Heart right ventricle (tissue), 16 donors: Measurements from ENCODE around the gene MGAT2. TPM values are rescaled to one million over a fixed set of nuclear protein-coding genes. Genes with fewer than 3 reads are reported as not detected.

Experiments used
- ATAC-seq, 8 donors: fragments of 200-7000 bp; cut with Tn5 transposase; one replicate each; pipeline ENCODE4 v1.9.1; 2020; ENCODE audit warnings: mild to moderate bottlenecking in 8 of 8, moderate library complexity in 8 of 8, moderate number of reproducible peaks in 1 of 8
- DNase-seq, 2 donors: peaks; one replicate each; pipeline ENCODE4 v3.0.0-alpha.2; 2020
- H3K27ac ChIP-seq, 10 donors: fragments of 200-600 bp; sonication (generic) in 2 of 10; one replicate each; pipeline versions ENCODE4 v1.5.0 to v1.8.0; 2020 to 2022; ENCODE audit warnings: mild to moderate bottlenecking in 3 of 10
- H3K27me3 ChIP-seq, 7 donors: fragments of 200-600 bp; one replicate each; pipeline ENCODE4 v1.8.0; 2021 to 2022; ENCODE audit warnings: mild to moderate bottlenecking in 2 of 7
- H3K36me3 ChIP-seq, 9 donors: fragments of 200-600 bp; sonication (generic) in 1 of 9; one replicate each; pipeline versions ENCODE4 v1.5.0 to v1.8.0; 2020 to 2022; ENCODE audit warnings: mild to moderate bottlenecking in 2 of 9
- H3K4me1 ChIP-seq, 9 donors: fragments of 200-600 bp; sonication (generic) in 1 of 9; one replicate each; pipeline versions ENCODE4 v1.5.0 to v1.8.0; 2020 to 2022; ENCODE audit warnings: mild to moderate bottlenecking in 4 of 9
- H3K4me3 ChIP-seq, 10 donors: fragments of 200-600 bp; sonication (generic) in 2 of 10; one replicate each; pipeline versions ENCODE4 v1.5.0 to v1.8.0; 2020 to 2022; ENCODE audit warnings: mild to moderate bottlenecking in 7 of 10, moderate library complexity in 2 of 10
- H3K9me3 ChIP-seq, 11 donors: fragments of 200-600 bp in 10 of 11; sonication (generic) in 2 of 11; one replicate each; pipeline versions ENCODE4 v1.5.0 to v1.8.0; 2013 to 2022; ENCODE audit warnings: mild to moderate bottlenecking in 2 of 11, control low read depth in 1 of 11, moderate library complexity in 1 of 11
- WGBS, 2 donors: extraction: QIAGEN DNeasy Blood & Tissue Kit; methylation state at CpG; one replicate each; pipeline ENCODE4 v1.1.7; 2013; ENCODE audit warnings: inconsistent platforms in 1 of 2; 5-methylcytosine and 5-hydroxymethylcytosine counted together
- intact Hi-C, 10 donors: fragments of 100-400 bp; cut with DNase I; formaldehyde crosslinking; loops; one replicate each; pipeline versions ENCODE4 v1.11.1 to v1.14.2; 2022
- polyA plus RNA-seq, 2 donors: library from polyadenylated mRNA; stranded (reverse); fragments of 200-250 nt; gene quantifications; one replicate each; pipeline ENCODE4 v1.2.3, GENCODE V29; 2013
- total RNA-seq, 10 donors: library from RNA; stranded (reverse); fragmentation: NEBNext Ultra II Directional in 3 of 10; extraction: Animal tissue kit (Norgen Biotek cat#: 25700) in 3 of 10; gene quantifications; one replicate each; pipeline versions ENCODE4 v1.2.1 to v1.2.4, GENCODE V29; 2021 to 2023
- TF ChIP-seq, protein P1 (sequence below), 9 donors: fragments of 200-600 bp; sonication (generic) in 2 of 9; IDR thresholded peaks; one replicate each; pipeline versions ENCODE4 v1.5.0 to v1.8.0; 2021 to 2022; ENCODE audit warnings: antibody characterized with exemption in 9 of 9, mild to moderate bottlenecking in 5 of 9, moderate library complexity in 1 of 9
- donor health status: Arrhythmogenic right ventricular cardiomyopathy.
- donor health status: ischemic (EF 13 %, LVEDD 7.1; RV severe dilation, severe dysfunction).
- donor health status: healthy with polysubstance abuse.
- donor health status: DM: no; HTN: yes; CAD: no.
- donor health status: DM: no; HTN: no; CAD: no.
- donor health status: ischemic (EF 25% LVEDD 6.9; RV normal size, moderate dysfunction).
- donor health status: ischemic (EF 25% LVEDD 5.7; RV mildly dilated, moderate dysfunction).
- donor health status: healthy.
- donor health status: DM: yes; HTN: yes; CAD: no.
- donor health status: Ischemic cardiomyopathy.
- donor health status: ischemic (EF 35%, LVEDD 5.7; RV mildly dilated, moderate dysfunction).
- donor health status: nonischemic (EF 11% LVEDD 7.7; RV severe dilation, severe dysfunction).
- donor health status: DM: yes; HTN: yes; CAD: no.
- donor health status: PGD.
- donor health status: ischemic (EF 29% LVEDD 5.4; RV normal size, mild dysfunction).
- donor health status: nonischemic (EF 23%, LVEDD 6.1; RV moderate dilation, normal function).

The MGAT2 gene
- total and polyA plus RNA-seq, 12 donors, result 6.1 to 23.4 (median 14.3) TPM

DNA sequence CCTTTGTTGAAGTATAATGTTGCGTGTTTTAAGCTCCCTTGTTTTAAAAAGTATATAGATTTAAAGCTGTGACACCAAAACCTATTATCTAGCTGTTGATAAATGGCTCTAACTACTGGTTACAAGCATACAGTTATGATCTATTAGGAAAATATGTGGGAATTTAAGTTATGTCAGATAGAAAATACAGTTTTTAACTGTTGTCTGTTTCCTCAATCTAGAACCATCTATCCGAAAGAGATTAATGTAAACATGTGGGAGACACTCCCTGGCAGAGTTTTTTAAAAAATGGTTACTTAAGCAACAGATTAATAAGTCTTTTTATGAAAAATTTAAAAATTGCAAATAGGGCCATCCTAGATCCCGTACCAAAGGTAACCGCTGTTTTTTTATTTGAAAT lies 8.3 kb upstream of the MGAT2 start:
- H3K27ac ChIP-seq, result no peak overlapping the region
- DNase-seq (no peak), ATAC-seq (no peak)
- TF ChIP-seq, protein P1, sequence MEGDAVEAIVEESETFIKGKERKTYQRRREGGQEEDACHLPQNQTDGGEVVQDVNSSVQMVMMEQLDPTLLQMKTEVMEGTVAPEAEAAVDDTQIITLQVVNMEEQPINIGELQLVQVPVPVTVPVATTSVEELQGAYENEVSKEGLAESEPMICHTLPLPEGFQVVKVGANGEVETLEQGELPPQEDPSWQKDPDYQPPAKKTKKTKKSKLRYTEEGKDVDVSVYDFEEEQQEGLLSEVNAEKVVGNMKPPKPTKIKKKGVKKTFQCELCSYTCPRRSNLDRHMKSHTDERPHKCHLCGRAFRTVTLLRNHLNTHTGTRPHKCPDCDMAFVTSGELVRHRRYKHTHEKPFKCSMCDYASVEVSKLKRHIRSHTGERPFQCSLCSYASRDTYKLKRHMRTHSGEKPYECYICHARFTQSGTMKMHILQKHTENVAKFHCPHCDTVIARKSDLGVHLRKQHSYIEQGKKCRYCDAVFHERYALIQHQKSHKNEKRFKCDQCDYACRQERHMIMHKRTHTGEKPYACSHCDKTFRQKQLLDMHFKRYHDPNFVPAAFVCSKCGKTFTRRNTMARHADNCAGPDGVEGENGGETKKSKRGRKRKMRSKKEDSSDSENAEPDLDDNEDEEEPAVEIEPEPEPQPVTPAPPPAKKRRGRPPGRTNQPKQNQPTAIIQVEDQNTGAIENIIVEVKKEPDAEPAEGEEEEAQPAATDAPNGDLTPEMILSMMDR (IDR thresholded peaks at IDR 0.05), result no peak
- peaks cover 0 to 2% (median 0%) of the 10 kb centered on the region in 9 donors for H3K4me1 ChIP-seq
- H3K36me3 ChIP-seq, result peaks cover 0 to 29% (median 4%) of the 10 kb centered on the region in 9 donors
- no peak overlapping the region for H3K4me3 ChIP-seq
- intact Hi-C loops, result no loop called here
- no peaks in the 10 kb centered on the region for H3K27me3 ChIP-seq
- H3K9me3 ChIP-seq, result no peaks in the 10 kb centered on the region
- WGBS, 2 donors, result 95 to 98% methylated on average over 4 of the region's 4 CpGs

DNA sequence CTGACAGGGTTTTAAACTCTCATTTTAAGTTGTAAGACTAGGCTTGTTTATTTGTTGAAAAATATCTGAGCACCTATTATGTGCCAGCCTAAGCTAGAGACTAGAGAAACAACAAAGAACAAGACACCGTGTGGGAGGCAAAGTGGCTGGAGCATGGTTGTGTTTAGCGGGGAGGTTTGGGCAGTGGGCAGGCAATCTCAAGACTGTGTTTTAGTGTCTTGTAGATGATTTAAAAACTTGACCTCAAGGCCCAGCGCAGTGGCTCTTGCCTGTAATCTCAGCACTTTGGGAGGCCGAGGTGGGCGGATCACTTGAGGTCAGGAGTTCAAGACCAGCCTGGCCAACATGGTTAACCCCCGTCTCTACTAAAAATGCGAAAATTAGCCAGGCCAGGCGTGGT lies 7.9 kb upstream of the MGAT2 start:
- ATAC-seq (no peak), DNase-seq (no peak)
- H3K36me3 ChIP-seq, result peaks cover 0 to 29% (median 4%) of the 10 kb centered on the region in 9 donors
- intact Hi-C loops, result no loop called here
- H3K27me3 ChIP-seq, result no peaks in the 10 kb centered on the region
- H3K4me3 ChIP-seq, result no peak overlapping the region
- 89 to 92% methylated on average over 8 of the region's 8 CpGs for WGBS, 2 donors
- no peak overlapping the region for H3K27ac ChIP-seq
- no peaks in the 10 kb centered on the region for H3K9me3 ChIP-seq
- peaks cover 0 to 6% (median 0%) of the 10 kb centered on the region in 9 donors for H3K4me1 ChIP-seq
- TF ChIP-seq, protein P1 (IDR thresholded peaks at IDR 0.05), result no peak

GRCh38 chr14:49614196-49614595 lies 6.4 kb upstream of the MGAT2 start:
- intact Hi-C loops, result no loop called here

DNA sequence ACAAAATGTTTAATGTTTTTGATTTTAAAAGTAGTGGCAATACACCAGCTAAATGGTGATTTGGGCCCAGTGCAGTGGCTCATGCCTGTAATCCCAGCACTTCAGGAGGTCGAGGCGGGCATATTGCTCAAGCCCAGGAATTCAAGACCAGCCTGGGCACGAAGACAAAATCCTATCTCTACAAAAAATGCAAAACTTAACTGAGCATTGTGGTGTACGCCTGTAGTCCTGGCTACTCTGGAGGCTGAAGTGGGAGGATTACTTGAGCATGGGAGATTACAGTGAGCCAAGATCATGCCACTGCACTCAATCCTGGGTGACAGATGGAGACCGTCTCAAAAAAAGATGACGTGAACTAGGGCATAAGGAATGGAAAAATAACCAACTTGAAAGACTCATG lies 4.8 kb upstream of the MGAT2 start:
- H3K36me3 ChIP-seq, result peaks cover 0 to 36% (median 11%) of the 10 kb centered on the region in 9 donors
- H3K27ac ChIP-seq, result no peak overlapping the region
- H3K4me3 ChIP-seq, result no peak overlapping the region
- TF ChIP-seq, protein P1 (IDR thresholded peaks at IDR 0.05), result no peak
- H3K9me3 ChIP-seq, result no peaks in the 10 kb centered on the region
- WGBS, 2 donors, result 86 to 88% methylated on average over 6 of the region's 6 CpGs
- no peaks in the 10 kb centered on the region for H3K27me3 ChIP-seq
- DNase-seq (no peak), ATAC-seq (no peak)
- H3K4me1 ChIP-seq, result peaks cover 0 to 27% (median 13%) of the 10 kb centered on the region in 9 donors
- intact Hi-C loops, result no loop called here

More at GRCh38 chr14:49614196-49614595, 6.4 kb upstream of the MGAT2 start:
- Histone ChIP-seq H3K36me3 (peaks cover 0 to 39% (median 11%) of the 10 kb centered on the region in 9 donors), H3K27me3 (no peaks in the 10 kb centered on the region), H3K9me3 (no peaks in the 10 kb centered on the region), H3K27ac (no peak overlapping the region), H3K4me3 (no peak overlapping the region), H3K4me1 (peaks cover 0 to 21% (median 6%) of the 10 kb centered on the region in 9 donors)
- no peak for ATAC-seq
- 96 to 97% methylated on average over 2 of the region's 2 CpGs for WGBS, 2 donors
- no peak for DNase-seq
- TF ChIP-seq, protein P1 (IDR thresholded peaks at IDR 0.05), result no peak
